NT2/D1 (cell line): ENCODE data around the gene MYO9B.

ENCODE experiments used
- SUZ12 ChIP-seq: IDR thresholded peaks from 2 replicates; pipeline ENCODE4 v1.6.1; 2011; ENCODE audit not compliant: insufficient read length, insufficient read depth; ENCODE audit errors: extremely low read depth
- YY1 ChIP-seq: IDR thresholded peaks from 2 replicates; pipeline ENCODE4 v1.6.1; 2011; ENCODE audit not compliant: insufficient read length, insufficient read depth
- ZNF274 ChIP-seq: IDR thresholded peaks from 2 replicates; pipeline ENCODE4 v1.6.1; 2011; ENCODE audit warnings: mild to moderate bottlenecking, low read depth, low read length

GRCh38 chr19:17183858-17184321 is 108.3 kb downstream of the MYO9B start:
- TF ChIP-seq YY1 (no peak), SUZ12 (no peak), ZNF274 (no peak)
